Measurements from ENCODE around the gene DENND6A.

Gene DENND6A

DNA sequence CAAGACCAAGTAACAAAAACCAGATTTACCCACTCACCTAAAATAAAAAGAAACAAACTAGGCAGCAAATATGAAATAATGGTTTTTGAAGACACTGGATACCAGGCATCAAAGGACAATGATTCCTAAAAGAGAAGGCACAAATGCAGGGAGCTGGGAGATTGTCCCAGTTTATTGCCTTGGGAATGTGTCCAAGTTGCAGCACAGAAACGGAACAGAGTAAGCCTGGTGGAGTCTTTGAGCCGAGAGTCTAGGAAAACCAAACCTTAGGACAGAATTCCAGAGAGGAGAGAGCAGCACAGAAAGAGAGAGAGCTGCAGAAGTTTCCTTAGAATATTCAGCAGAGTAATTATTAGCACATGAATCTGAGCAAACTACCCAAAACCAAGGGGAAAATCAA, 87.9 kb downstream of the DENND6A start:
- H3K27ac Mint-ChIP-seq, result peak overlapping the region; percentile 42
- peaks cover 65% of the 10 kb centered on the region for H3K36me3 Mint-ChIP-seq (ENCODE audit: low read depth)
- H3K9me3 Mint-ChIP-seq, result peaks cover 50% of the 10 kb centered on the region
- DNase-seq, result no peak
- no peak overlapping the region for H3K4me3 Mint-ChIP-seq
- H3K27me3 Mint-ChIP-seq (ENCODE audit: low read depth, poor library complexity), result peaks cover under 1% of the 10 kb centered on the region
- no peaks in the 10 kb centered on the region for H3K4me1 Mint-ChIP-seq
- TF ChIP-seq CTCF (IDR thresholded peaks at IDR 0.05), result no peak

DNA sequence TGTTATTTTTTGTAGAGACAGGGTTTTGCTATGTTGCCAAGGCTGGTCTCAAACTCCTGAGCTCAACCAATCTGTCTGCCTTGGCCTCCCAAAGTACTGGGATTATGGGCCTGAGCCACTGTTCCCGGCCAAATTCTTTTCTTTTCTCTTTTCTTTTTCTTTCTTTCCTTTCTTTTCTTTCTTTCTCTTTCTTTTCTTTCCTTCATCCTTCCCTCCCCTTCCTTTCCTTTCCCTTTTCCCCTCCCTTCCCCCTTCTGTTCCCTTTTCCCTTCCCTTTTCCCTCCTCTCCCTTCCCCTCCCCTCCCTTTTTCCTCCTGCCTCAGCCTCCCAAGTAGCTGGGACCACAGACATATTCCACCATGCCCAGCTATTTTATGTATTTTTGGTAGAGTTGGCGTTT, 92.7 kb downstream of the DENND6A start:
- H3K27ac Mint-ChIP-seq, result no peak overlapping the region
- DNase-seq, result no peak
- H3K27me3 Mint-ChIP-seq (ENCODE audit: low read depth, poor library complexity), result no peaks in the 10 kb centered on the region
- H3K9me3 Mint-ChIP-seq, result peaks cover 6% of the 10 kb centered on the region
- no peak for TF ChIP-seq CTCF (IDR thresholded peaks at IDR 0.05)
- H3K4me3 Mint-ChIP-seq, result no peak overlapping the region
- H3K36me3 Mint-ChIP-seq (ENCODE audit: low read depth), result peaks cover 28% of the 10 kb centered on the region
- peaks cover 24% of the 10 kb centered on the region for H3K4me1 Mint-ChIP-seq

DNA sequence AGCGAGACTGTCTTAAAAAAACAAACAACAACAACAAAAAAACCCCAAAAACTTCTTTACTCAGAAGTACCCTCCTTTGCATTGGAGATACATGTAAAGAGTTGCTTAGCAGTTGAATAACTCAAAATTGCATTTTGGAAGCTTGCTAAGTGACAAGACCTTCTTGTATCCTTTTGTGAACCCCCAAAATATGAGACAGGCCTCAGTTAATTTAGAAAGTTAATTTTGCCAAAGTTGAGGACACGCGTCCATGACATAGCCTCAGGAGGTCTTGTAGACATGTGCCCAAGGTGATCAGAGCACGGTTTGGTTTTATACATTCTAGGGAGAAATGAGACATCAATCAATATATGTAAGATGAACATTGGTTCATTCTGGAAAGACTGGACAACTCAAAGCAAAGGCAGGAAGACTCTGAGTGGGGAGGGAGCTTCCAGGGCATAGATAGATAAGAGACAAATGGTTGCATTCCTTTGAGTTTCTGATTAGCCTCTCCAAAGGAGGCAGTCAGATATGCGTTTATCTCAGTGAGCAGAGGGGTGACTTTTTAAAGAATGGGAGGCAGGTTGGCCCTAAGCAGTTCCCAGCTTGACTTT, 94.0 kb downstream of the DENND6A start:
- no peak for DNase-seq
- Mint-ChIP-seq H3K27me3 (ENCODE audit: low read depth, poor library complexity) (no peaks in the 10 kb centered on the region), H3K9me3 (no peaks in the 10 kb centered on the region), H3K4me3 (peak overlapping the region; percentile 98), H3K36me3 (ENCODE audit: low read depth) (peaks cover 29% of the 10 kb centered on the region), H3K27ac (peak overlapping the region; percentile 30), H3K4me1 (peaks cover 35% of the 10 kb centered on the region)
- TF ChIP-seq CTCF (IDR thresholded peaks at IDR 0.05), result no peak

DNA sequence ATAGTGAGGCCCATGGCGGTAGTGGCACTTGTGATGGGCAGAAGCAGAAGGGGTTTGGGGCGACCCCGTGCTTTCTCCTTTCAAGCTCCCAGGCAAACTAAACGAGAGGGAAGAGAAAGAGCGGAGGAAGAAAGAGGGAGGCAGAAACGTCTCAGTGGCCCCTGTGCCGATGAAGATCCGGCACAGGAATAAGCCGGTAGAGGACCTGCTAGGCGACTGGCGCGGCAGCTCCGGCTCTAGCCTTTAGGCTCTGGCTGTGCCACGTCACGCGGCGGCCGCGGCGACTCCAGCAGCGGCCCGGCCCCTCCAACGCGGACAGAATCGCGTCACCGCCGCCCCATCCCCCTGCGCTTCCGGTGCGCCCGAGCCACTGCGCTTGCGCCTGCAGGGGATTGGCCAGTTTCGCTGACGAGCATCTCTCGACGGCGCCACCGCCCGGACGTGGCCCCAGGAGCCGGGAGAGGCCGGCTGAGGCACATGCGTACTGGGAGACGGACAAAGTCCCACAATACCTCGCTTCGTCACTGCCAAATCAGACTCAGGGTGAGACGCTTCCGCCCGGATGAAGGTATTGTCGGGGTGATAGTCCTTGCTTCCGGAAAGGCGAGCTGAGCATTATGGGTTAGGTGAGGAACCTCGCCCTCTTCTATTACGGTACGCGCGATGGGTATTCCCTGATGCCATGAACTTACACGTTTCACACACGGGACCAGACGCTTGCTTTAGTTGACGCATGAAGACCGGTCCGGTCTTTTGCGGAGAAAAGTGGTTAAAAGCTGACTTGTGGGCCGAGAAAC, 95.6 kb downstream of the DENND6A start, which contains the start of gene ARF4:
Gene ARF4, minus strand, starts transcription at position 218 of the 797 bp plus-strand sequence. Its CDS starts 204 bp downstream, at position 14.
- DNase-seq, result peak; percentile 99
- Mint-ChIP-seq H3K27me3 (ENCODE audit: low read depth, poor library complexity) (no peaks in the 10 kb centered on the region), H3K4me3 (peak within 1 kb of the TSS; percentile 98), H3K27ac (peak within 1 kb of the TSS; percentile 100), H3K36me3 (ENCODE audit: low read depth) (peaks cover 38% of the 10 kb centered on the region), H3K9me3 (no peaks in the 10 kb centered on the region), H3K4me1 (peaks cover 43% of the 10 kb centered on the region)
- no peak for TF ChIP-seq CTCF (IDR thresholded peaks at IDR 0.05)

- H3K4me1 Mint-ChIP-seq, result peaks cover 43% of the 10 kb centered on the region
- H3K4me3 Mint-ChIP-seq, result peak overlapping the region; percentile 98
- H3K27me3 Mint-ChIP-seq (ENCODE audit: low read depth, poor library complexity), result no peaks in the 10 kb centered on the region
- peak; percentile 72 for DNase-seq
- H3K27ac Mint-ChIP-seq, result peak overlapping the region; percentile 100
- H3K36me3 Mint-ChIP-seq (ENCODE audit: low read depth), result peaks cover 40% of the 10 kb centered on the region
- no peak for TF ChIP-seq CTCF (IDR thresholded peaks at IDR 0.05)
- no peaks in the 10 kb centered on the region for H3K9me3 Mint-ChIP-seq
These were observed 96.3 kb downstream of the DENND6A start for GRCh38 chr3:57596495-57597126.
